NCI-H2107 treated with DMSO at 0.1 percent for 48 hours (cell line): Measurements from ENCODE around the gene AKT3.
"Not testable (repeated sequence)": the region's sequence is repeated elsewhere in the genome, so short reads cannot be mapped to it uniquely, and the experiment has no call there.

Experiments
- DNase-seq: peaks from one replicate; lab custom pipeline; 2025; ENCODE audit not compliant: unreplicated experiment; lab: John Stamatoyannopoulos, UW

The AKT3 gene

DNA sequence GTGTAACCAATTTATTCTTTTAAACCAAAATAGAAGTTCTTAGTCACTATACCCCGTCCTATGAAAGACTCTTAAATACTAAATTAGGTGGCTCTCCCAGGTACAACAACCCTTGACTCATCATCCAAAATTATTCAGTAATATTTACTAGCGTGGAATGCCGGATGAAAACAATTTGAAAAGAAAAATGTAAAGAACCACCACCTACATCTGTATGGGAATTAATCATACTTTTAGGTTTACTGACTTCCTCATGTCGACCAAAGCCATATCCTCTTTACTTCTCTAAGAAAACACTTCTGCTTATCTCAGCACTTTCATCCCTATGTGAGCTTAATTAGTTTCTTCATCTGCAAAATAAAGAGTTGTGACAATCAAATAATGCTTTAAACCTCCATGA lies 139.6 kb downstream of the AKT3 start:
- DNase-seq = no peak

- DNase-seq = peak; percentile 72
These were observed 141.8 kb downstream of the AKT3 start for GRCh38 chr1:243708210-243708609.

DNA sequence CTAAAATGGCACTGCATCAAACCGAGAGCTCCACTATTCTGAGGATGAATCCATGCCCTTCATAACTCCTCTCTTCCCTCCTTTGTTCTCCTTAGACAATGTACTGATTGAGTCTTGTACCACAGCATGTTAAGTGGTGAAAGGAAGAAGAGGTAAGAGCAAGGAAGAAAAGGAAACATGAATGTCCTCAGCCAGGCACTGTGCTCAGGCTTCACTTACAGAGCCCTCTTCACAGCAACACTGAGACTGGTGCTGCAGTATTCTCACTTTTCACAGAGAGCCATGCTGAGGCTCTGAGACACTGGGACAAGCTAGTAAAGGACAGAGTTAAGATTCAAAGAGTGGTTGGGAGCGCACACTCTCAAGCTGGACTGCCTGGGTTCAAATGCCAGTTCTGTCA lies 143.5 kb downstream of the AKT3 start:
- no peak for DNase-seq

DNA sequence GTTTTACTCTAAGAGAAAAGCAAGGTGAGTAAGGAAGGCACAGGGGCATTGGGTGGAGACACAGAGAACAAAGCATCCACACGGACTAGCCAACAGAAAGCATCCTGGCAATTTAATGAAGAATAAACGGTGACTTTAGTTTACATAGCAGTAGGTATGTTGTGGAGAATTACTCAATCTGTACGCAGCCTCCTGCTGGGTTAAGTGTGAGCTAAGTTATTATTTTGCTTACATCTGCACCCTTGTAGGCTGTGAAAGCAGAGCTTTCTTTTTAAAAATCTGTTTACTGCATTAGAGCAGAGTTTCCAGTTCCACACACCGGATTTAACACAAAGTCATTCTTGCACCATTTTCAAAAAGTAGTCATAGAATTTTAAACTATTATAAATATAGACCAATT lies 144.5 kb downstream of the AKT3 start:
- peak; percentile 95 for DNase-seq

DNA sequence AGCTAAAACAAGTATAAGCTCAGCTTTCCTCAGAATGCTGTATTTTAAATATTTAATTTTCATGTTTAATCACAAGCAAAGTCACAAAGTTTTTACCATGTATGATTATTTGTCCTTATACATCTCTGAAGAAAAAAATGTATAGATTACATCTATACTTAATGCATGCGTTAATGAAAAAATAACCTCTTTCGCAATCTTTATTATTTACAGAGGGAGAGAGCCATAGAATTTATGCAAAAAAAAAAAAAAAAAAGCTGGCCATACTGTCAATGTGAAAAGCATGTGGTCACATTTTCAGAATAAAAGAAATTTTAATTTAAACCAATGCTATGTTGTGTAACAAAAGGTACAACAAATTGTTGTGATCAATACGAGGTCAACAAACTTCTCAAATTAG lies 148.2 kb downstream of the AKT3 start:
- DNase-seq = no peak

- DNase-seq = no peak
These were observed 156.2 kb downstream of the AKT3 start for GRCh38 chr1:243693800-243694199.

- no peak for DNase-seq
These were observed 163.9 kb downstream of the AKT3 start for GRCh38 chr1:243686159-243686558.

DNA sequence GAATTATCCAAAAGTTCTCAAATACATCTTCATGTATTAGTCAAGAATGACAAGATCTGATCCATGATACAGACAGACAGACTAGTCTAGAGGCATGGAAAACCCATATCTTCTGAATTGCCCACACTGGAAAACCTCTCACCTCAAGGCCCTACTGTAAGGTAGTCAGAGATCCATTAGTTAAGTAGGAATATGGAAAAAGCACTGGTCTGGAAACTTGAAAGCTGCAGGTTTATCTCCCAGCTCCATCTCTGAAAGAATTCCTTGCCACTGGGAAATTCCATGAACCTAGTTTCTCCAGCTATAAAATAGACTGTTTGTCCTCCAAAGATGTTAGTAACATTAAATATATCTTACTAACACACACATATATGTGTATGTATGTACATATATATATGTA lies 169.2 kb downstream of the AKT3 start:
- DNase-seq = no peak

GRCh38 chr1:243672539-243673074 lies 177.4 kb downstream of the AKT3 start:
- no peak for DNase-seq

GRCh38 chr1:243667591-243667990 lies 182.5 kb downstream of the AKT3 start:
- no peak for DNase-seq

DNA sequence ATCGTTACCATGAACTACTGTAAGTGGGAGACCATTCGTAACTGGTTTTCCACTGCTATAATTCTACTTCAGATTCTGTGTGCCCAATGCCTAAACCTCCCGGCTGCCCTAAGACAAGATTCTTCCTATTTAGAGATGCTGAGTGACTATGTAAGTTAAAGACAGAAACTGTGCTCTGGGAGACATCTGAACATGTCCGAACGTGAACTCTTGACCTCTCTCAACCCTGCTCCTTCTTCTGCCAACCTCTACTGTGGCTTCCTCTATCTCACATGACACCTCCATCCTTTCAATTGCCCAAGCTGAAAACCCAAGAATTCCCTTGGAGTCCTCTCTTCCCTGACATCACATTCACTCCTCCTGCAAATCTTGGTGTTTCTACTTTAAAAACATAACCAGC lies 182.9 kb downstream of the AKT3 start:
- no peak for DNase-seq

GRCh38 chr1:243663651-243664050 lies 186.4 kb downstream of the AKT3 start:
- no peak for DNase-seq

- DNase-seq = not testable (repeated sequence)
These were observed 187.9 kb downstream of the AKT3 start for GRCh38 chr1:243662169-243662568.

DNA sequence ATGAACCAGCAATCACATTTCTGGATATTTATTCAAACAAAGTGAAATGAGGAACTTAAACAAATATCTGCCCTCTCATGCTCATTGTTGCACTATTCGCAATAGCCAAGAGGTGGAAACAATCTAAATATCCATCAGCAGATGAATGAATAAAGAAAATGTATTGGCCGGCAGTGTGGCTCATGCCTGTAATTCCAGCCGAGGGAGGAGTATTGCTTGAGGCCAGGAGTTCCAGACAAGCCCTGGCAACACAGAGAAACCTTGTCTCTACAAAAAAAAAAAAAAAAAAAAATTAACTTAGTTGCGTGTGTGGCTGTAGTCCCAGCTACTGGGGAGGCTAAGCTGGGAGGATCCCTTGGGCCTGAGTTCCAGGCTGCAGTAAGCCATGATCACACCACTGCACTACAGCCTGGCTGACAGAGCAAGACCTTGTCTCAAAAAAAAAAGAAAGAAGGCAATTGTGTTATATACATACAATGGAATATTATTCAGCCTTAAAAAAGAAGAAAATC lies 191.4 kb downstream of the AKT3 start:
- DNase-seq = no peak

GRCh38 chr1:243657793-243658192 lies 192.2 kb downstream of the AKT3 start:
- DNase-seq = no peak

- not testable (repeated sequence) for DNase-seq
These were observed 200.5 kb downstream of the AKT3 start for GRCh38 chr1:243649530-243649929.

DNA sequence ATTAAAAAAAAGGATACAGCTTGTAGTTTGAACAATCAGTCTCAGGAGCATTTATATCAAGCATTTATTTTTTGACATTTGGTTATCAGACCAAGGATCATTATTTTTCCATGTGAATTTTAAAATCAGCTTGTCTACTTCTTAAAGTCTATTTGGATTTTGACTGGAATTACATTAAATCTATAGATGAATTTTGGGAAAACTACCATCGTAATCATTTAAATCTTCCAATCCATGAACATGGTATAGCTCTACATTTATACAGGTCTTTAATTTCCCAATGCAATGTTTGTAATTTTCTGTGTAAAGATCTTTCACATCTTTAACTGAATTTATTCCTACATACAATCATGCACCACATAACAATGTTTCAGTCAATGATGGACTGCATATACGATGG lies 203.2 kb downstream of the AKT3 start:
- no peak for DNase-seq

DNA sequence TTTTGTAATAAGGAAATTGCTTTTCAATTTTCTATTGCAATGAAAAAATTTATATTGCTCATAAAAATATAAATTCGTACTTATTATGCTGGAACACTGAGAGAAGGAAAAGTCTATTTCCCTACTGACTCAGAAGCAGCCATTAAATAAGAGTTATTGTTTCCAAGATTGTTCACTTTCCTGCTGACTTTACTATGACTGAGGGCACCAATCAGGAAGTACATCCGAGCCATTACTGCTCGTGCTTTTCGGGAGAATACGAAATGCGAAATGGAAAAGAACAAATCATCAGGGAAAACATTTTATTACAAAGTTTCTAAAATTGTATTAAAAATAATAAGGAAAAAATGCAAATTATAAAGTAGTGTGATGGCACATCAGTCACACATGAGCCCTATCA lies 204.8 kb downstream of the AKT3 start:
- no peak for DNase-seq

- no peak for DNase-seq
These were observed 207.1 kb downstream of the AKT3 start for GRCh38 chr1:243642936-243643335.

DNA sequence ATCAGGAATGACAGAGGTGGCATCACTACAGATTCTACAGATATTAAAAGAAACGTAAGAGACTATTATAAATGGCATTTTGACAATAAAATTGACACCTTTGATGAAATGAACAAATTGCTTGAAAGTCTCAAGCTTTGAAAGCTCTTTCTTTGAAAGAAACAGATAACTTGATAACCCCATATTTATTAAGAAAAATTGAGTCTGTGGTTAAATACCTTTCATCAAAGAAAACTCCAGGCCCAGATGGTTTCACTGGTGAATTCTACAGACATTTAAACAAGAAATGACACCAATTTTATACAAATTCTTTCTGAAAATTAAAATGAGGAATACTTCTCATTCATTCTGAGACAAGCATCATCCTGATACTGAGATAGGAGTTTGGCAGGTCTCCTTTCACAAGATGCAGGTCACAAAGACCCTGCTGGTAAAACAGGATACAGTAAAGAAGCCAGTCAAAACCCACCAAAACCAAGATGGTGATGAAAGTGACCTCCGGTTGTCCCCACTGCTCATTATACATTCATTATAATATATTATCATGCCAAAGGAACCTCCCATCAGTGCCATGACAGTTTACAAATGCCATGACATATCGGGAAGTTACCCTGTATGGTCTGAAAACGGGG lies 210.9 kb downstream of the AKT3 start:
- DNase-seq = no peak

- DNase-seq = no peak
These were observed 211.9 kb downstream of the AKT3 start for GRCh38 chr1:243638186-243638585.

- no peak for DNase-seq
These were observed 221.6 kb downstream of the AKT3 start for GRCh38 chr1:243628476-243628907.

- no peak for DNase-seq
These were observed 226.2 kb downstream of the AKT3 start for GRCh38 chr1:243623841-243624240.
